GM19240 (cell line): Measurements from ENCODE around the gene JTB.

Experiments used
- DNase-seq: peaks from one replicate; pipeline ENCODE4 v3.0.0; 2011; ENCODE audit warnings: low spot score; ENCODE audit not compliant: insufficient read length

JTB gene

GRCh38 chr1:153956997-153957715, 20.3 kb downstream of the JTB start:
- no peak for DNase-seq

GRCh38 chr1:153954826-153955225, 22.6 kb downstream of the JTB start:
- no peak for DNase-seq

GRCh38 chr1:153953859-153954365, 23.6 kb downstream of the JTB start:
- no peak for DNase-seq

- DNase-seq = no peak
Observed at GRCh38 chr1:153951801-153952200, 25.7 kb downstream of the JTB start.

GRCh38 chr1:153951183-153951582, 26.3 kb downstream of the JTB start:
- no peak for DNase-seq

GRCh38 chr1:153946622-153947241, 30.7 kb downstream of the JTB start, which contains the start of gene DENND4B:
DENND4B (minus strand) TSS chr1:153946718; CDS start chr1:153944374, 2,344 bp downstream.
- peak; percentile 99 for DNase-seq

GRCh38 chr1:153945795-153946621, 31.5 kb downstream of the JTB start:
- peak; percentile 91 for DNase-seq

- DNase-seq = peak; percentile 81
Observed at GRCh38 chr1:153945131-153945794, 32.2 kb downstream of the JTB start.

- no peak for DNase-seq
Observed at GRCh38 chr1:153944827-153945117, 32.7 kb downstream of the JTB start.

- no peak for DNase-seq
Observed at GRCh38 chr1:153944005-153944826, 33.3 kb downstream of the JTB start.

- no peak for DNase-seq
Observed at GRCh38 chr1:153942766-153943549, 34.5 kb downstream of the JTB start.

- no peak for DNase-seq
Observed at GRCh38 chr1:153941826-153942725, 35.4 kb downstream of the JTB start.

GRCh38 chr1:153940756-153941155, 36.7 kb downstream of the JTB start:
- no peak for DNase-seq

- no peak for DNase-seq
Observed at GRCh38 chr1:153939476-153939875, 38.0 kb downstream of the JTB start.

GRCh38 chr1:153938996-153939395, 38.5 kb downstream of the JTB start:
- DNase-seq = no peak

- no peak for DNase-seq
Observed at GRCh38 chr1:153937331-153937730, 40.1 kb downstream of the JTB start.

- DNase-seq = no peak
Observed at GRCh38 chr1:153936011-153936802, 41.3 kb downstream of the JTB start.

GRCh38 chr1:153934746-153935145, 42.7 kb downstream of the JTB start:
- DNase-seq = no peak
